Measurements from ENCODE around the gene SMIM22.

The SMIM22 gene

DNA sequence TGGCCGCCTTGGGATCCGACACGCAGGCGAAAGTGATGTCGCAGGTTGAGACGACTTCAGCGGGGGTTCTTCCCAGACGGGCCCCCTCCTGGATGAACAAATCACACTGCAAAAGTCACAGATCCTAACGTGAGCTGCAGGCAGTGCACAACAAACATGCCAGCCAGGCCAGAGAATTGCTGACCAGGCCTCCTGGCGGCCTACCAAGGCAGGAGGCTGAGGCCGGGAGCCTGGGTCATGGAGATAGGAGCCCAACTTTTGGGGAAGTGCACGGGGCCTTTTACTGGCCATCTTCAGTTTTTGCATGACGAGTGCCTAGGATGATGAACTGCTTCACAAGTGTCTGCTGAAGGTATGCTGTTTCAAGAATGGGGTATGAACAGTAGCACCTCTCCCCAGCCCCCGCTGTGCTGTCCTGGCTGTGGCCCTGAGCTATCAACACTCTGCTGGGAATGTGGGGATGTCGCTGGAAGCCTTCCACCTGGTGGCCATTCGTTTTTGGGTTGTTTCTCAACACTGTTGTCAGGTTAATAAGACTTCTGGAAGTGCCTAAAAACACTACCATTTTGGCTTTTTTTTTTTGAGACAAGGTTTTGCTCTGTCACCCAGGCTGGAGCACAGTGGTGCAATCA lies 19.5 kb downstream of the SMIM22 start:
- DNase-seq (ENCODE audit: low spot score): no peak

GRCh38 chr16:4820652-4821051 lies 25.5 kb downstream of the SMIM22 start:
- no peak for DNase-seq (ENCODE audit: low spot score)

GRCh38 chr16:4825196-4825595 lies 30.0 kb downstream of the SMIM22 start:
- no peak for DNase-seq (ENCODE audit: low spot score)

- no peak for DNase-seq (ENCODE audit: low spot score)
These were observed 31.4 kb downstream of the SMIM22 start for GRCh38 chr16:4826526-4826925.

DNA sequence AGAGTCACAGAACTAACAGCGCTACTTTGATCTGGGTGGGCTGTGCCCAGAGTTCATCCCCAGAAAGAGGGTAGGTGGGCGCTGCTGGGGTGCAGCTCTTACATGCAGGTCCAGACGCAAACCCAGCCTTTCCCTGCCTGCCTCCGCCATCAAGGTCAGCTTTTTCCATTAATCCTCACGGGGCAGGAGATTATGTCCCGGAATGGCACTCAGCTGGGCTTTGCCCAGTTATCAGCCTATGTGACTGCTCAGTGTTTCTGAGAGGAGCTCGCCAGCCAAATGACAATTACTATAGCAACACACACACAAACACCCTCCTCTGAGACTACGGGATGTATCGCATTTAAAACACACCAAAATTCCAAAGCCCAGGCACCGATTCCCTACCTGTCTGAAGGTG lies 31.8 kb downstream of the SMIM22 start:
- DNase-seq (ENCODE audit: low spot score): no peak

GRCh38 chr16:4828567-4829321 lies 33.6 kb downstream of the SMIM22 start:
- DNase-seq (ENCODE audit: low spot score): no peak

DNA sequence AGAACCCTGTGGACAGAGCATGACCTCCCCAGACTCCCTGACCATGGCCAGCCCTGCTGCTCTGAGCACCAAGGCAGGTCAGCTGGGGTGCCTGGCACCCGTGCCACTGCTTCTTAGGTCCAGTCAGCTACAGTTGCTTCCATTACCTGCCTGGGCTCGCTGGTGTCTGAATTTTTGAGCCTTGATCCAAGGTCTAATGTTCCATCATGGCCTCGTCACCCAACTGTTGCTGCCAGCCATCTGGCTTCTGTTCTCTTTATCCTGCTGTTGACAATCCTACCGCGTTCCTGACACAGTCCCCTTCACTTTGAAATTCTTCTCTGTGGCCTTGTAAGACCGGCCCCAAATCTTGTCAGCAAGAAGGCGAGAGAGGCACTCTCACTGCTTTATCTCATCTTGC lies 35.2 kb downstream of the SMIM22 start:
- no peak for DNase-seq (ENCODE audit: low spot score)

DNA sequence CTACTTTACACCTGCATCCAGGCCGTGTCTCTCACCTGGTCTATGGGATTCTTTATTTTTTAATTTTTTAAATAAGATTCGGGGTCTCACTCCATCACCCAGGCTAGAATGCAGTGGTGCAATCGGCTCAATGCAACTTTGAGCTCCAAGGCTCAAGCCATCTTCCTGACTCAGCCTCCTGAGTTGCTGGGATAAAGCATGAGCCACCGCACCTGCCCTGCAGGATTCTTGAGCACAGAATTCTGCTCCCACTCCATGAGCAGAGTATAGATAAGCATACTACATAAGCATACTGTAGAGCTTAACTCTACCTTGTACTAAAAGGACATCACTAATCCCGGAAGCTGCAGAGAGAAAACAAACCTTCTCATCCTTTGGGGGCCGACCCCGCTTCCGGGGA lies 36.4 kb downstream of the SMIM22 start:
- DNase-seq (ENCODE audit: low spot score): no peak

- no peak for DNase-seq (ENCODE audit: low spot score)
These were observed 37.7 kb downstream of the SMIM22 start for GRCh38 chr16:4832698-4833343.

DNA sequence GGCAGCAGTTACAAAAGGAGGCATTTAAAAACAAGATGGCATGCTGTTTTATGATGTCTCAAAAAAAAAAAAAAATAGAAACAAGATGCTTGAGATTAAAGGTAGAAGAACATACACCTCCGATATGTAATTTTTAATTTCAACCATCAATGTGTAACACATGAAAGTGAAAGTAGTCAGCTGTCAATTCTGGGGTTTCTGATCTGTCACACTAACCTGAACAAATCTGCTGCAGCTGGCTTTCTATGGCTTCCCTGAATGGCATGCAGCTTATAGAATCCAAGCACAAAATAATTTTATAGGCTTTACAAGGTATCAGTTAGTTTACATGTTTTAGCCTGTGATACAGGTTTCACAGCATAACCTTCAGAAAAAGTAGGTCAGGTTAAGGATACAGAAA lies 38.4 kb downstream of the SMIM22 start:
- DNase-seq (ENCODE audit: low spot score): no peak

DNA sequence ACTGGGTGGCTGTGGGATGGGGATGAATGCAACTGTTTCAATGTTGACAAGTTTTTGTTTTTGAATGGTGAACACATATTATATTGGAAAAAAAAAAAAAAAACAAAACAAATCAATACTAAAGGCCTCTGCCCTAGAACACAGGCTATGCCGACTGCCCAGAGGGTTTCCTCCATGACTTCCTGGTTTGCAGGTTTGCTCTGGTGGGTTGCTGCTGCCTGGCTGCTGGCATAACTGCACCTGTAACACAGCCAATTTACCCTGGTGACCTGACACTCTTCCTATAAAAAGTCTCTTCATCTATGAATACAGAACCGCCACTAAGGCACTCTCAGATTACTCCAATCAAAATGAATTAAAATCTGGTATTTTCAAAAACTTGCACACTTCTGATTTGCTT lies 41.6 kb downstream of the SMIM22 start:
- no peak for DNase-seq (ENCODE audit: low spot score)

DNA sequence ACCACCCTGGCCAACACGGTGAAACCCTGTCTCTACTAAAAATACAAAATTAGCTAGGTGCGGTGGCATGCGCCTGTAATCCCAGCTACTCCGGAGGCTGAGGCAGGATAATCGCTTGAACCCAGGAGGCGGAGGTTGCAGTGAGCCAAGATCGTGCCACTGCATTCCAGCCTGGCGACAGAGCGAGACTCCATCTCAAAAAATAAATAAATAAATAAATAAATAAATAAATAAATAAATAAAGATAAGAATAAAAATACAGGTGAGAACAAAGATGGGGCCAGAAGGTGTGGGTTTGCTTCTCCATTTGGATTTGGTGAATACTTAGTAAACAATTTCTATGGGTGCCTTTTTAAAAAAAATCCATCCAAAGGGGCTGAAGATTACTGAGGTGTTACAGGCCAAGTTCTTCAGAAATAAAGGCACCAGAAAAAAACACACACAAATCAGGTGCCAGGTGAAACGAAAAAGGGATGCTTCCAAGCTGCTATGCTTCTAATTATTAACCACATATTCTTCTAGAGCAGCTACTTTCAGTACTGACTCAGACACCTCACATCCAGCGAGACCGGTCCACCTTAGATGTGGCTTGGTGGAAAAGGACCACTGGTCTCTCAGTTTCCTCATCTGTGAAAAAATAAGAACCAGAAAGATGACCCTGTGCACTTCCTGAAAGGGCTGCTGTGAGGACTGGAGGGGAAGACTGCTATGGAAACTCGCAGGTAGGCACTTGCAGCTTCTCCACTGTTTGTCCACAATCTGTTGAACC lies 42.7 kb downstream of the SMIM22 start:
- DNase-seq (ENCODE audit: low spot score): no peak

- no peak for DNase-seq (ENCODE audit: low spot score)
These were observed 44.8 kb downstream of the SMIM22 start for GRCh38 chr16:4839942-4840341.

GRCh38 chr16:4840984-4841383 lies 45.8 kb downstream of the SMIM22 start:
- no peak for DNase-seq (ENCODE audit: low spot score)
